ENCODE data around the gene FOXO3. TPM values are rescaled to one million over a fixed set of nuclear protein-coding genes. Genes with fewer than 3 reads are reported as not detected.

FOXO3 gene
- polyA plus RNA-seq, 1 experiment: 25.4 TPM

DNA sequence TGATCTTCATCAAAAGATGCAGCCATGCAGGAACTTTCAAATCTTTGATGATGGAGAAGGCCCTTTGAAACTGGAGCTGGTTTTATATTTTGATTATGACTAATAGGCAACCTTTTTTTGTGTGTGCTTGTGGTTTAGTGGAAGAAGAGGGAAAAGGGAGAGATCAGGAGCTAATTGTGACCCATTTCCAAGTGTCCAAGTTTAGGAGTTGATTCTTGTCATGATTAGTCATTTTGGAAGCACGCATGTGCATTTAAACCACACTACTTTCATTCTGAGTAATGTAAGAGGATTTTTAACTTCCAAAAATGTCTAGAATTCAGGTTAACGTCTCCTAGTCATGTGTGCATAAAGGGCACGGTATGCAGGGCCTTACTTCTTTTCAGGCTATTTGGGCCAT, 3.5 kb downstream of the FOXO3 start:
- CTCF ChIA-PET: interaction anchor here (0.8 to 1.2 kb wide), 4 partner anchors 34 to 329 kb away, joined by 3 to 5 read pairs (median 4); no protein-coding TSS in a partner anchor
- no peaks in the 10 kb centered on the region for H3K27me3 ChIP-seq (ENCODE audit: control insufficient read depth, insufficient read depth, low read length)
- DNase-seq (ENCODE audit: low read depth): peak; percentile 96

DNA sequence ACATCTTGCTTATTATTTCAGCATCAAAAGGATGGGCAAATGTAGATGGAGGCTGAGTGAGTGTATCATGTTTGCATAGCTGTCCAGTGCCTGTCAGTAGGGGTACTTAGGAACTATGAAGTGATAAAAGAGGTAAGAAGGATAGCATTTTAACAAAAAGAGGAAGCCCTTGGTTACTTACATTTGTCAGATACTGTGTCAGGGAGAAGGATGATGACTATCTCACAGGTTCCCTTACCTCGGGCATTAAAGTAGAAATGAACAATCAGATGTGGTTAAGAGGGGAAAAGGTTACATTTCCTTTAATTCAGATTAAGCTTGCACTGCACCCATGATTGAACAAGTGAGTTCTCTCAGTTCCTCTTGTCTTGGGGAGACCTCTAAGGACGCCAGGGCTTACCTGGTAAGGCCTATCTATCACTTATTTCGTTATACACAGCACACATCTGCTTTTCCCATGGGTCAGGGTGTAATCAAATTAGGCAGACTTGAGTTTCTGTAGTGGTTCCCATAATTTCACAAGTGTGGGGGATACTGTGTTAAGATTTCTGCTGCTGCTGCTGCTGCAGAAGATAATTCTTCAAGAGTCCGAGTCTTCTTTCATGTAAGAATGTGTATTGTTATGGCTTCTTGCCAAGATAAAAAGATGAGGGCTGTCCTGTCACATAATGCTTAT, 4.5 kb downstream of the FOXO3 start:
- TF ChIP-seq, protein P1, sequence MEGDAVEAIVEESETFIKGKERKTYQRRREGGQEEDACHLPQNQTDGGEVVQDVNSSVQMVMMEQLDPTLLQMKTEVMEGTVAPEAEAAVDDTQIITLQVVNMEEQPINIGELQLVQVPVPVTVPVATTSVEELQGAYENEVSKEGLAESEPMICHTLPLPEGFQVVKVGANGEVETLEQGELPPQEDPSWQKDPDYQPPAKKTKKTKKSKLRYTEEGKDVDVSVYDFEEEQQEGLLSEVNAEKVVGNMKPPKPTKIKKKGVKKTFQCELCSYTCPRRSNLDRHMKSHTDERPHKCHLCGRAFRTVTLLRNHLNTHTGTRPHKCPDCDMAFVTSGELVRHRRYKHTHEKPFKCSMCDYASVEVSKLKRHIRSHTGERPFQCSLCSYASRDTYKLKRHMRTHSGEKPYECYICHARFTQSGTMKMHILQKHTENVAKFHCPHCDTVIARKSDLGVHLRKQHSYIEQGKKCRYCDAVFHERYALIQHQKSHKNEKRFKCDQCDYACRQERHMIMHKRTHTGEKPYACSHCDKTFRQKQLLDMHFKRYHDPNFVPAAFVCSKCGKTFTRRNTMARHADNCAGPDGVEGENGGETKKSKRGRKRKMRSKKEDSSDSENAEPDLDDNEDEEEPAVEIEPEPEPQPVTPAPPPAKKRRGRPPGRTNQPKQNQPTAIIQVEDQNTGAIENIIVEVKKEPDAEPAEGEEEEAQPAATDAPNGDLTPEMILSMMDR (IDR thresholded peaks at IDR 0.05; ENCODE audit: insufficient read depth, low read depth, low read length): no peak
- CTCF ChIA-PET: interaction anchor here (0.6 to 1.2 kb wide), 3 partner anchors 33 to 513 kb away, joined by 3 to 5 read pairs (median 3); no protein-coding TSS in a partner anchor
- Histone ChIP-seq H3K27me3 (ENCODE audit: control insufficient read depth, insufficient read depth, low read length) (no peaks in the 10 kb centered on the region), H3K36me3 (ENCODE audit: control insufficient read depth, insufficient read depth, low read length) (peaks cover 5% of the 10 kb centered on the region), H3K4me3 (ENCODE audit: low read depth, low read length) (no peak overlapping the region)
- no peak for DNase-seq (ENCODE audit: low read depth)
- POLR2A ChIA-PET: no interaction called here

More for the DNA sequence above, 3.5 kb downstream of the FOXO3 start:
- POLR2A ChIA-PET: interaction anchor here (0.6 kb wide), 1 partner anchor 406 kb away, joined by 5 read pairs; no protein-coding TSS in a partner anchor
- TF ChIP-seq, protein P1 (IDR thresholded peaks at IDR 0.05; ENCODE audit: insufficient read depth, low read depth, low read length): no peak
- no peak overlapping the region for H3K4me3 ChIP-seq (ENCODE audit: low read depth, low read length)
- H3K36me3 ChIP-seq (ENCODE audit: control insufficient read depth, insufficient read depth, low read length): peaks cover 3% of the 10 kb centered on the region

DNA sequence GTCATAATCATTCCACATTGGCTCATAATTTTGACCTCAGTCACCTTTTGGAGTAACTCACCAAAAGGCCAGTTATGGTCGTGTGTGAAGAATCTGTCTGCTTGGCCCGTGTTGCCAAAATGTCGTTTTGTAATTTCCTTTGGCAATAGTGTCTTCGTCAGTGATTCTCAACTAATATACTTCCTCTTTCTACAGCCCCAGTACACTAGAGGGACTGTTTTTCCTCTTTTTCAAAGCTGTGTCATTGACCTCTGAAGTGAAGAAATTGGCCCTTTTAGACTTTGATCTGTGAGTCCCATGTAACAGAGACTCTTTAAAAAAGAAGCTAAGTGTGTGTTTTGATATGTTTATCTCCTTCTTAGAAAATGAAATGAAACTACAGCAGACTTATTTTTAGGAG, 5.2 kb downstream of the FOXO3 start:
- TF ChIP-seq, protein P1 (IDR thresholded peaks at IDR 0.05; ENCODE audit: insufficient read depth, low read depth, low read length): peak; percentile 36
- CTCF ChIA-PET: no interaction called here
- Histone ChIP-seq H3K4me3 (ENCODE audit: low read depth, low read length) (no peak overlapping the region), H3K36me3 (ENCODE audit: control insufficient read depth, insufficient read depth, low read length) (peaks cover 5% of the 10 kb centered on the region), H3K27me3 (ENCODE audit: control insufficient read depth, insufficient read depth, low read length) (no peaks in the 10 kb centered on the region)
- POLR2A ChIA-PET: interaction anchor here (0.5 kb wide), 1 partner anchor 279 kb away, joined by 11 read pairs; no protein-coding TSS in a partner anchor
- no peak for DNase-seq (ENCODE audit: low read depth)

DNA sequence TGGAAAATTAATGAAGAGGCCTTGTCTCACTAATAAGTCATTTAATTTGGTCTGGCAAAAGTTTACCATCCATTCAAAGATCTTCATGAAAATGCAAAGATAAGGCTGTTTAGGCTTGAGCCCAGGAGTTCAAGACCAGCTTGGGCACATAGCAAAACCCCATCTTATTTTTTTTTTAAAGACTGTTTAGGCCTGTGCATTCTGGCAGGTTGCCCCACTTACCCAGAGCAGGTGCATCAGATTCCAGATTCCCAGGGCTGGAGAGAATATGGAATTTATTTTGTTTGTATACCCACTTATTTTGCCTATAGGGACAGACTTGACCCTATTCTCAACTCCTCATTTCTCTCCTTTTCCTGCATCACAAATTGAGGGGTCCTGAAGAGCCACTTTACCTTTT, 5.7 kb downstream of the FOXO3 start:
- no peak for DNase-seq (ENCODE audit: low read depth)
- Histone ChIP-seq H3K27me3 (ENCODE audit: control insufficient read depth, insufficient read depth, low read length) (no peaks in the 10 kb centered on the region), H3K4me3 (ENCODE audit: low read depth, low read length) (no peak overlapping the region), H3K36me3 (ENCODE audit: control insufficient read depth, insufficient read depth, low read length) (peaks cover 5% of the 10 kb centered on the region)
- POLR2A ChIA-PET: interaction anchor here (0.5 to 0.7 kb wide), 2 partner anchors 15 to 279 kb away, joined by 3 to 11 read pairs; no protein-coding TSS in a partner anchor
- TF ChIP-seq, protein P1 (IDR thresholded peaks at IDR 0.05; ENCODE audit: insufficient read depth, low read depth, low read length): no peak
- CTCF ChIA-PET: no interaction called here

DNA sequence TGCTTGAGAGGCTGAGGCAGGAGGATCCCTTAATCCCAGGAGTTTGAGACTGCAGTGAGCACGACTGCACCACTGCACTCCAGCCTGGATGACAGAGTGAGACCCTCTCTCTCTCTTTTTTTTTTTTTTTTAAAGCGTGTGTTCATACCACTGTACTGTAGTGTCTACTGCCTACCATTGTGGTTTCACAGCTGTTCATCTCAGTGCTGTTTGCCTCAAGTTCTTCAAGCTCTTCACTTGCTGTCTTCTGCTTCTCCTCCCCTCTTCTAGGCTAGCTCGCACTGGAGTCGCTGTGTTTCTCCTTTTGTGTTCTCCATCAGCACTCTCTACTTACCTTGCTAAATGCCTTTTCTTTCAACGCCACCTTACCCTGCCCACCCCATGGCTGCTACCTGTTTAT, 7.4 kb downstream of the FOXO3 start:
- no peak for DNase-seq (ENCODE audit: low read depth)
- peaks cover 7% of the 10 kb centered on the region for H3K36me3 ChIP-seq (ENCODE audit: control insufficient read depth, insufficient read depth, low read length)
- H3K27me3 ChIP-seq (ENCODE audit: control insufficient read depth, insufficient read depth, low read length): no peaks in the 10 kb centered on the region
- TF ChIP-seq, protein P1 (IDR thresholded peaks at IDR 0.05; ENCODE audit: insufficient read depth, low read depth, low read length): no peak
- no peak overlapping the region for H3K4me3 ChIP-seq (ENCODE audit: low read depth, low read length)
- CTCF ChIA-PET: interaction anchor here (0.8 to 1.5 kb wide), 2 partner anchors 11 to 14 kb away, joined by 4 to 5 read pairs; no protein-coding TSS in a partner anchor
- POLR2A ChIA-PET: no interaction called here

All from BJ (cell line).